Urinary bladder (tissue), 4 donors: ENCODE results near the gene LRRC36. TPM values are rescaled to one million over a fixed set of nuclear protein-coding genes. Genes with fewer than 3 reads are reported as not detected.

ENCODE experiments used
- DNase-seq: peaks from one replicate; pipeline ENCODE4 v3.0.0-alpha.2; 2015; ENCODE audit errors: extremely low spot score
- H3K27ac ChIP-seq: one replicate; pipeline ENCODE4 v1.5.1; 2013; ENCODE audit warnings: low read depth, mild to moderate bottlenecking, moderate library complexity
- H3K36me3 ChIP-seq: one replicate; pipeline ENCODE4 v1.6.1; 2013; ENCODE audit warnings: mild to moderate bottlenecking, moderate library complexity; ENCODE audit not compliant: insufficient read depth
- H3K4me1 ChIP-seq: one replicate; pipeline ENCODE4 v1.6.1; 2013; ENCODE audit warnings: mild to moderate bottlenecking, moderate library complexity; ENCODE audit not compliant: insufficient read depth
- H3K4me3 ChIP-seq: one replicate; pipeline ENCODE4 v1.5.1; 2013; ENCODE audit warnings: low read depth, low read length
- WGBS: extraction: QIAGEN DNeasy Blood & Tissue Kit; methylation state at CpG from one replicate; pipeline ENCODE4 v1.1.7; 2013; 5-methylcytosine and 5-hydroxymethylcytosine counted together
- polyA plus RNA-seq: library from polyadenylated mRNA; stranded (reverse); fragments of 200-250 nt; gene quantifications from one replicate; pipeline ENCODE4 v1.2.3, GENCODE V29; 2013
- total RNA-seq: library from RNA; depleted of rRNA; stranded (reverse); fragments of >200 nt; gene quantifications from one replicate; pipeline ENCODE4 v1.2.3, GENCODE V29; 2014
- donor health status: healthy with polysubstance abuse.
- donor health status: healthy.

Gene LRRC36
- total and polyA plus RNA-seq, 2 donors: 0.19 to 2.1 TPM

- no peak for DNase-seq
- no peak overlapping the region for H3K27ac ChIP-seq
- H3K4me3 ChIP-seq: no peak overlapping the region
- no peaks in the 10 kb centered on the region for H3K4me1 ChIP-seq
- WGBS: 94% methylated on average over 21 of the region's 21 CpGs
- no peaks in the 10 kb centered on the region for H3K36me3 ChIP-seq
Observed at GRCh38 chr16:67283826-67284555, 42.6 kb upstream of the LRRC36 start.

GRCh38 chr16:67284699-67285646, 41.6 kb upstream of the LRRC36 start:
- Histone ChIP-seq H3K36me3 (no peaks in the 10 kb centered on the region), H3K4me3 (no peak overlapping the region), H3K27ac (no peak overlapping the region), H3K4me1 (no peaks in the 10 kb centered on the region)
- no peak for DNase-seq
- 76% methylated on average over 34 of the region's 34 CpGs for WGBS

- Histone ChIP-seq H3K4me3 (no peak overlapping the region), H3K27ac (no peak overlapping the region)
- DNase-seq: no peak
Observed at GRCh38 chr16:67286441-67287235, 40.0 kb upstream of the LRRC36 start.

GRCh38 chr16:67287960-67288359, 38.7 kb upstream of the LRRC36 start:
- no peak for DNase-seq
- no peak overlapping the region for H3K4me3 ChIP-seq
- no peaks in the 10 kb centered on the region for H3K36me3 ChIP-seq
- H3K27ac ChIP-seq: no peak overlapping the region
- no peaks in the 10 kb centered on the region for H3K4me1 ChIP-seq
- WGBS: 94% methylated on average over 14 of the region's 14 CpGs

More at GRCh38 chr16:67286441-67287235, 40.0 kb upstream of the LRRC36 start:
- H3K4me1 ChIP-seq: no peaks in the 10 kb centered on the region
- H3K36me3 ChIP-seq: no peaks in the 10 kb centered on the region
- 92% methylated on average over 28 of the region's 28 CpGs for WGBS

- no peak for DNase-seq
- 91% methylated on average over 7 of the region's 7 CpGs for WGBS
- H3K27ac ChIP-seq: no peak overlapping the region
- no peak overlapping the region for H3K4me3 ChIP-seq
- H3K36me3 ChIP-seq: no peaks in the 10 kb centered on the region
- no peaks in the 10 kb centered on the region for H3K4me1 ChIP-seq
Observed at GRCh38 chr16:67291461-67291860, 35.2 kb upstream of the LRRC36 start.

GRCh38 chr16:67294171-67294757, 32.4 kb upstream of the LRRC36 start:
- no peaks in the 10 kb centered on the region for H3K36me3 ChIP-seq
- H3K4me3 ChIP-seq: no peak overlapping the region
- H3K27ac ChIP-seq: no peak overlapping the region
- WGBS: 93% methylated on average over 4 of the region's 4 CpGs
- no peak for DNase-seq
- H3K4me1 ChIP-seq: no peaks in the 10 kb centered on the region

- WGBS: 43% methylated on average over 7 of the region's 7 CpGs
- no peaks in the 10 kb centered on the region for H3K4me1 ChIP-seq
- no peak overlapping the region for H3K27ac ChIP-seq
- no peak overlapping the region for H3K4me3 ChIP-seq
- DNase-seq: no peak
- no peaks in the 10 kb centered on the region for H3K36me3 ChIP-seq
Observed at GRCh38 chr16:67294938-67295361, 31.7 kb upstream of the LRRC36 start.

- Histone ChIP-seq H3K4me1 (no peaks in the 10 kb centered on the region), H3K4me3 (no peak overlapping the region), H3K27ac (no peak overlapping the region), H3K36me3 (no peaks in the 10 kb centered on the region)
- no peak for DNase-seq
- 35% methylated on average over 3 of the region's 3 CpGs for WGBS
Observed at GRCh38 chr16:67296420-67296819, 30.2 kb upstream of the LRRC36 start.

- H3K36me3 ChIP-seq: no peaks in the 10 kb centered on the region
- DNase-seq: no peak
- no peaks in the 10 kb centered on the region for H3K4me1 ChIP-seq
- 97% methylated on average over 9 of the region's 9 CpGs for WGBS
- H3K4me3 ChIP-seq: no peak overlapping the region
- no peak overlapping the region for H3K27ac ChIP-seq
Observed at GRCh38 chr16:67298277-67298676, 28.3 kb upstream of the LRRC36 start.

GRCh38 chr16:67299269-67299668, 27.3 kb upstream of the LRRC36 start:
- Histone ChIP-seq H3K4me1 (no peaks in the 10 kb centered on the region), H3K27ac (no peak overlapping the region), H3K4me3 (no peak overlapping the region), H3K36me3 (no peaks in the 10 kb centered on the region)
- no peak for DNase-seq
- WGBS: 94% methylated on average over 15 of the region's 15 CpGs

- 61% methylated on average over 11 of the region's 11 CpGs for WGBS
- no peak for DNase-seq
- H3K4me1 ChIP-seq: no peaks in the 10 kb centered on the region
- no peak overlapping the region for H3K27ac ChIP-seq
- no peaks in the 10 kb centered on the region for H3K36me3 ChIP-seq
- no peak overlapping the region for H3K4me3 ChIP-seq
Observed at GRCh38 chr16:67301080-67301782, 25.4 kb upstream of the LRRC36 start.

- H3K36me3 ChIP-seq: no peaks in the 10 kb centered on the region
- no peaks in the 10 kb centered on the region for H3K4me1 ChIP-seq
- WGBS: 71% methylated on average over 7 of the region's 7 CpGs
- no peak overlapping the region for H3K4me3 ChIP-seq
- DNase-seq: no peak
- H3K27ac ChIP-seq: no peak overlapping the region
Observed at GRCh38 chr16:67302076-67302475, 24.5 kb upstream of the LRRC36 start.
